Colonic mucosa (tissue), 4 donors: ENCODE measurements around the gene PRR18. TPM values are rescaled to one million over a fixed set of nuclear protein-coding genes. Genes with fewer than 3 reads are reported as not detected.

Experiments
- DNase-seq: peaks from one replicate; pipeline ENCODE4 v3.0.0-alpha.2; 2020
- H3K27ac ChIP-seq: fragments of 200-600 bp; one replicate; pipeline ENCODE4 v1.8.0; 2021
- H3K27me3 ChIP-seq: fragments of 200-600 bp; one replicate; pipeline ENCODE4 v1.8.0; 2021
- H3K36me3 ChIP-seq: fragments of 200-600 bp; one replicate; pipeline ENCODE4 v1.8.0; 2021
- H3K4me1 ChIP-seq: fragments of 200-600 bp; one replicate; pipeline ENCODE4 v1.8.0; 2021; ENCODE audit warnings: mild to moderate bottlenecking
- H3K4me3 ChIP-seq: fragments of 200-600 bp; one replicate; pipeline ENCODE4 v1.8.0; 2021
- H3K9ac ChIP-seq, 2 donors: one replicate each; pipeline ENCODE4 v1.7.0; 2013; ENCODE audit warnings: control low read depth in 2 of 2, low read depth in 2 of 2, low read length in 2 of 2
- H3K9me3 ChIP-seq: fragments of 200-600 bp; one replicate; pipeline ENCODE4 v1.8.0; 2021
- CTCF ChIP-seq: fragments of 200-600 bp; IDR thresholded peaks from one replicate; pipeline ENCODE4 v1.8.0; 2022; ENCODE audit warnings: antibody characterized with exemption, mild to moderate bottlenecking
- intact Hi-C: fragments of 100-400 bp; cut with DNase I; formaldehyde crosslinking; loops from one replicate; pipeline ENCODE4 v1.14.1; 2022
- total RNA-seq, 2 donors: library from RNA; stranded (reverse); fragmentation: NEBNext Ultra II Directional in 1 of 2; extraction: Animal tissue kit (Norgen Biotek cat#: 25700) in 1 of 2; gene quantifications; one replicate each; pipeline ENCODE4 v1.2.1, GENCODE V29; 2021
- donor health status: healthy.
- donor health status: DM: no; HTN: no; CAD: no.
- donor health status: DM: no; HTN: no; CAD: no.

PRR18 gene
- total RNA-seq, 2 donors from 2014 or later = not detected

- Histone ChIP-seq H3K27me3 (no peaks in the 10 kb centered on the region), H3K36me3 (no peaks in the 10 kb centered on the region), H3K4me3 (no peak overlapping the region), H3K9ac (no peak overlapping the region), H3K27ac (no peak overlapping the region), H3K4me1 (no peaks in the 10 kb centered on the region), H3K9me3 (no peaks in the 10 kb centered on the region)
- intact Hi-C loops = no loop called here
- no peak for DNase-seq
- TF ChIP-seq CTCF = no peak
Observed at GRCh38 chr6:166297606-166298005, 10.6 kb downstream of the PRR18 start.

DNA sequence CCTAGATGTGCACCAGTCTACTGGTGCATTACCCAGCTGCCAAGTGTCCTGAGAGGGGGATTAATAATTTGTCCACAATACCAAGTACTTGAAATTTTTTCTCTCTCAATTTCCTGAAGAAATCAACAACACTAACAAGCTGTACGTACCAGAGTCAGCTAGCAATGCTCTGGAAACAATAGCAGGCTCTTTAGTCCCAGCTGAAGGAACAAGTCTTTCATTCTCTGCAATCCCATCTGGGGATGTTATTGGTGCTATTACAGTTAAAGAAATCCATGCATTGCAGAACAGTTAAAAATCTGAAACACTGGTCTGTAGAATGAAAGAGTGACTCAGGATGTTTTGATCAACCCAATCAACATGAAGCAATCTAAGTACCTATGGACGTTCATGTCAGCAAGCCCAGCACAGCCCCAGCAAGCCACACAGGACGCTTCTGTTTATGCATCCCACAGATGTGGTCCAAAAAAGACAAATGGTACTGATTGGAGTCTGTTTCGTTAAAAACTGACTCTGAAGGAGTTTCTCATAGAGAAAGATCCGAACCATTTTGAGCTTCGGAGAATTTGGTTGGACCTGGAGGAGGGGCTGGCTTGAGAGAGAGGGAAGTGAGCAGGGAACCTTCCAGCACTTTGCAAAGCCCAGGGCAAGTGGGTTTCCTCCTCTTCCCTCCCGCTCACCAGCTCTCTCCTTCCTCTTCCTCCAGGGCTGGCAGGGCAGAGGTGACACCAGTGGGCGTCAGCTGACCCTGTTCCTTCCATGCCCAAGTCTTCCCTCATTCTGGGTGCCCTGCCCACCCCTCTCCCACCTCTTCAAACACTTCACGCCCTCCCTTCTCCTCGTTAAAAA lies 11.9 kb downstream of the PRR18 start:
- no peaks in the 10 kb centered on the region for H3K9me3 ChIP-seq
- TF ChIP-seq CTCF = no peak
- DNase-seq = no peak
- H3K9ac ChIP-seq = no peak overlapping the region
- H3K4me3 ChIP-seq = no peak overlapping the region
- no peaks in the 10 kb centered on the region for H3K36me3 ChIP-seq
- intact Hi-C loops = no loop called here
- H3K27ac ChIP-seq = no peak overlapping the region
- H3K27me3 ChIP-seq = no peaks in the 10 kb centered on the region
- H3K4me1 ChIP-seq = no peaks in the 10 kb centered on the region

DNA sequence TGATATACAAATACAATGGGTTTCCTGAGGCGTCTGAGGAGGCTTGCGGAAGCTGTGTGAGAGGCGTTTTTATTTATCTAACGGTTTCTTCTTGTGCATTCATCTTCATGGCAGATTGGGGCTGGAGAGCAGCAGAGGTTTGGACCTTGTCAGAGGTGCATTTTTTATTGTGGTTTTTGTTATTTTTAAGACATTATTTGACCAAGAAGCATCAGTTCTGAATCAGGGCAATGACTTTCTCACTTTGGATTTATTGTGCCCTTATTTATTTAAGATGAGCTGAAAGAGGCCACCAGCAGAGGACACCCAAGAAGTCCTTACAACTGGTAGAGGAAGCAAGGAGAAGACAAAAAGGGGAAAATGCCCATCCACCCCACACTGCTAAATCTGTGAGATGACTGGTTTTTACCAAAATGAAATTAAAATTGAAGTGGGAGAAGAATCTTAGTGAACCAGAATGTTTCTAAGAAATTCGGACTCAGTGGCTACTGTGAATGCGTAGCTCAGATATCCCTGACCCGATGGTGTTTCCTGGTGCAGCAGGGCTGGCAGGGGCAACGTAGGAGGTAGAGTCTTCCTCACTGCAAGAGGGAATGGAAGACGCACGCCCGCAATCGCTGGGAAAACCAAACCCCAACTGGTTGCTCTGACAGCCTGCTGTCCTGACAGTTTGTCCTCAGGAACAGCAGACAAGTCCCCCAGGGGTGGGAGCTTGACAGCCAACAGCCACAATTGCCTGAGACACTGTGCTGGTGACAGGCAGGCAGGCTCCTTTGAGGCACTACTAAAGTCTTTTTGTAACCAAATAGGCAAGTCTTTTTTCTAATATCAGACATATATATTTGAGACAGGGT lies 14.2 kb downstream of the PRR18 start:
- H3K9me3 ChIP-seq = no peaks in the 10 kb centered on the region
- H3K27ac ChIP-seq = no peak overlapping the region
- no peaks in the 10 kb centered on the region for H3K4me1 ChIP-seq
- TF ChIP-seq CTCF = no peak
- intact Hi-C loops = no loop called here
- H3K36me3 ChIP-seq = no peaks in the 10 kb centered on the region
- H3K4me3 ChIP-seq = no peak overlapping the region
- H3K27me3 ChIP-seq = no peaks in the 10 kb centered on the region
- no peak overlapping the region for H3K9ac ChIP-seq
- no peak for DNase-seq

- no peaks in the 10 kb centered on the region for H3K4me1 ChIP-seq
- no peak overlapping the region for H3K27ac ChIP-seq
- H3K36me3 ChIP-seq = no peaks in the 10 kb centered on the region
- H3K9me3 ChIP-seq = no peaks in the 10 kb centered on the region
- H3K27me3 ChIP-seq = no peaks in the 10 kb centered on the region
- no peak for DNase-seq
- no peak for TF ChIP-seq CTCF
- H3K4me3 ChIP-seq = no peak overlapping the region
- no peak overlapping the region for H3K9ac ChIP-seq
- intact Hi-C loops = no loop called here
Observed at GRCh38 chr6:166289207-166290060, 18.8 kb downstream of the PRR18 start.

GRCh38 chr6:166286839-166287271 lies 21.3 kb downstream of the PRR18 start:
- Histone ChIP-seq H3K9me3 (no peaks in the 10 kb centered on the region), H3K9ac (no peak overlapping the region), H3K27me3 (no peaks in the 10 kb centered on the region), H3K36me3 (no peaks in the 10 kb centered on the region), H3K4me3 (no peak overlapping the region), H3K4me1 (no peaks in the 10 kb centered on the region), H3K27ac (no peak overlapping the region)
- no peak for DNase-seq
- no peak for TF ChIP-seq CTCF
- intact Hi-C loops = no loop called here
